NB4 (cell line): ENCODE measurements around the gene BIVM.

ENCODE experiments used
- DNase-seq: peaks from one replicate; pipeline ENCODE4 v3.0.0; 2010; ENCODE audit warnings: low read depth
- H3K4me3 ChIP-seq: one replicate; pipeline ENCODE4 v1.5.1; 2011; ENCODE audit warnings: mild to moderate bottlenecking, low read depth, low read length, moderate library complexity
- CTCF ChIP-seq: IDR thresholded peaks from one replicate; pipeline ENCODE4 v1.5.1; 2012; ENCODE audit warnings: low read depth, low read length
- MYC ChIP-seq: IDR thresholded peaks from 2 replicates; pipeline ENCODE4 v1.6.1; 2011; ENCODE audit warnings: low read depth, low read length
- POLR2A ChIP-seq: IDR thresholded peaks from 2 replicates; pipeline ENCODE4 v1.6.1; 2011; ENCODE audit warnings: mild to moderate bottlenecking; ENCODE audit not compliant: insufficient read length; ENCODE audit errors: extremely low read depth
- TF ChIP-seq, protein P1 (sequence below): IDR thresholded peaks from 2 replicates; pipeline ENCODE4 v1.6.1; 2011; ENCODE audit warnings: low read depth, low read length

BIVM gene

GRCh38 chr13:102838982-102839381, 40.1 kb downstream of the BIVM start:
- DNase-seq = no peak
- TF ChIP-seq POLR2A (no peak), CTCF (no peak), MYC (no peak)
- TF ChIP-seq, protein P1, sequence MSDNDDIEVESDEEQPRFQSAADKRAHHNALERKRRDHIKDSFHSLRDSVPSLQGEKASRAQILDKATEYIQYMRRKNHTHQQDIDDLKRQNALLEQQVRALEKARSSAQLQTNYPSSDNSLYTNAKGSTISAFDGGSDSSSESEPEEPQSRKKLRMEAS = no peak
- H3K4me3 ChIP-seq = no peak overlapping the region

DNA sequence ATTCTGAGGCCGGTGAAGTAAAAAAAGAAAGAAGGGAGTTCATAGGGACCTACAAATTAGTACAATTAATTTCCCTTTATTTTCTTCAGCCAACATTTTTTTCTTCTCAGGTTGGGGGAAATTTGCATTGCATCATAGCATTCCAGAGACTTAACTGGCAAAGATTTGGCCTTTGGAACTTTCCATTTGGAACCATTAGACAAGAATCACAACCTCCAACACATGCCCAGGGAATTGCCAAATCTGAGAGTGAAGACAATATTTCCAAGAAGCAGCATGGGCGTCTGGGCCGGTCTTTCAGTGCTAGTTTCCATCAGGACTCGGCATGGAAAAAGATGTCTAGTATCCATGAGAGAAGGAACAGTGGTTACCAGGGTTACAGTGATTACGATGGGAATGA, 40.5 kb downstream of the BIVM start:
- DNase-seq = no peak
- H3K4me3 ChIP-seq = no peak overlapping the region
- TF ChIP-seq POLR2A (no peak), MYC (no peak), CTCF (no peak)
- TF ChIP-seq, protein P1 = no peak

- DNase-seq = no peak
- TF ChIP-seq POLR2A (no peak), CTCF (no peak), MYC (no peak)
- TF ChIP-seq, protein P1 = no peak
- H3K4me3 ChIP-seq = peak overlapping the region; percentile 90
Measured at GRCh38 chr13:102845289-102845629, 46.3 kb downstream of the BIVM start.

DNA sequence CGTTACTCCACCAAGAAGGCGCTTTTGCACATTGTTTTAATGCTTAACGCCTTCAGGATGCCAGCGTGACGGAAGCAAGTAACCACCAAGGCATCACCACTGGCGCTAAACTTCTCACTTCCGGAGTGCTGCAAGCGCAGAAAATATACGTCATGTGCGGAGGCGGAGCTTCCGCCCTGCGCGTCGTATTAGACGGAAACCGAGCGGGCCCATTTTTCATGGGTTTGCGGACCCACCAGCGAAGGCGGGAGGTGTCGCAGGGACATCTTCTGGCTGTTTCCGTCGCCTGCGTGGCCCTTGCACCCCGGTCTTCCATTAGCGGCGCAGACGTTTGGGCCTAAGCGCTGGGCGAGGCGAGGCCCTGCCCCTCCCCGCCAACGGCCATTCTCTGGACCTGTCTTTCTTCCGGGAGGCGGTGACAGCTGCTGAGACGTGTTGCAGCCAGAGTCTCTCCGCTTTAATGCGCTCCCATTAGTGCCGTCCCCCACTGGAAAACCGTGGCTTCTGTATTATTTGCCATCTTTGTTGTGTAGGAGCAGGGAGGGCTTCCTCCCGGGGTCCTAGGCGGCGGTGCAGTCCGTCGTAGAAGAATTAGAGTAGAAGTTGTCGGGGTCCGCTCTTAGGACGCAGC, 46.8 kb downstream of the BIVM start, which contains the start of gene ERCC5:
Gene ERCC5 (plus strand): TSS at position 403 of the 631 bp plus-strand sequence. CDS start 235 bp downstream, outside the sequence.
- peak; percentile 94 for TF ChIP-seq POLR2A
- no peak for TF ChIP-seq CTCF
- TF ChIP-seq, protein P1 = peak; percentile 79
- TF ChIP-seq MYC = peak; percentile 91
- DNase-seq = peak; percentile 98
- H3K4me3 ChIP-seq = peak within 1 kb of the TSS; percentile 90

DNA sequence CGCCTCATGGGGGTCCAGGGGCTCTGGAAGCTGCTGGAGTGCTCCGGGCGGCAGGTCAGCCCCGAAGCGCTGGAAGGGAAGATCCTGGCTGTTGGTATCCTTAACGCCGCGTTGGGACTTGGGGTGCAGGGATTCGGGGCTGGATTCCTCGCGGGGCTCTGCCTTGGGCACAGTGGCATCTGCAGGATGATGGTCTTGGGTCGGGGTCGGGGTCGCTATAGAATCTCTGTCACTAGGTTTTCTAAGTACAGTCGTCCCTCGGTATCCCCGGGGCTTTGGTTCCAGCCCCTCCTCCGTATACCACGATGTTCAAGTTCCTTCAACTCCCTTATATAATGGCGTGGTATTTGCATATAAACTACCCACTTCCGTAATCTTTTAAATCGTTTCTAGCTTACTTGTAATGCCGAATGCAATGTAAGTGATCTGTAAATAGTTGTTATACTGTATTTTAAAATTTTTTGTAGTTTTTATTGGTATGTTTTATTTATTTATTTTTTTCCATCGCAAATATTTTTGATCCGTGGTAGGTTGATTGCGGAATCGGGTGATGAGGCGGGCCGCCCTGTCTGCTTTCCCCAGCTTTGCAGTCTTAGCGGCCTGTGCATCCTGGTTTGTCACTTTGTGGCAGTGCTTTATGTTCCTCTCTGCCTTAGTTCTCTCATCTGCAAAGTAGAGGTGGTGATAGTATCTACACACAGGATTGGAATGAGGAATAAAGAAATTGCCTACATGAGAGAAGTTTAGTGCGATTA, 47.5 kb downstream of the BIVM start:
- TF ChIP-seq, protein P1 = peak; percentile 60; the same call in 1 of the 2 replicates
- TF ChIP-seq CTCF (no peak), MYC (peak; percentile 76)
- peak overlapping the region; percentile 90 for H3K4me3 ChIP-seq
- peak; percentile 82 for DNase-seq
